ENCODE results near the gene MPRIP.

DNA sequence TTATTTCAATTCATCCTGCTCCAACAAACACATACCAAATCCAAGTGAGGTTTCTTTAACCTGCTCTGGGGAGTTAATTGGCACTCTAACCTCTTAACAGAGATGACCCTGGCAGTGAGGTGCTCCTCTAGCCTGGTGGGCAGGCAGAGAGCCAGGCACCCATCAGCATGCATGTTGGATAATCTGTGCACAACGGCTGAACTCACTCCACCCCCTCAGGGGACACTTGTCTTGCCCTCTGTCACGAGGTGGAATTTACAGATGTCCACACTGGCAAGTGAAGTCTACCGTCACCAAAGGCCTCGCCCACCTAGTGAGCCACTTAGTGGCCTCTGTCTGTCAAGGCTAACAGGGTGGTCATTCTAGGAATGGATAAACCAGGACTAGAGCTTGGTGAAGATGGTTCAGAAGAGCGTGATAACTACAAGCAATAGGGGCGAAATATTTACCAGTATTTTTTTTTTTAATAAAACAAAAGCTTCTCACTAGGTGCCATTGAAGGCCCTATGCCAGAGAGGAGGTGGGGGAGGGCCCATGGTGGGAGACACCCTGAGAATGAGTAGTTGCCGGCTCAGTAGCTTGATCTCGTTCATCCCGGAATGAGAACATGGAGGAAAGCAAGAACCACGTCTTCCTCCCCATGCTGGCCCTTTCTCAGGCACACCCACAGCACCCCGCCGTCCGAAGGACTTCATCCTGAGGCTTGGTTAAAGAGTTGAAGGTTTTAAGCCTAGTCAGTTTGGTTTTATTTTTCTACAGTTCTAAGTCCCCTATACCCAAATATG is 138.7 kb downstream of the MPRIP start:
- TF ChIP-seq POLR2A (IDR thresholded peaks at IDR 0.05; ENCODE audit: borderline replicate concordance, extremely low read depth, insufficient read depth, insufficient read length) (no peak), CTCF (IDR thresholded peaks at IDR 0.05 in 2 of 3, conservative IDR thresholded peaks at IDR 0.05 in 1 of 3; ENCODE audit: borderline replicate concordance in 1 of 3, insufficient read depth in 1 of 3, low read depth in 2 of 3, low read length in 2 of 3) (no peak), TCF7L2 (IDR thresholded peaks at IDR 0.05; ENCODE audit: borderline replicate concordance, extremely low read depth, insufficient read depth, insufficient read length) (no peak), POLR2AphosphoS5 (IDR thresholded peaks at IDR 0.05; ENCODE audit: low read depth, low read length) (no peak), EGR1 (IDR thresholded peaks at IDR 0.05; ENCODE audit: low read depth) (no peak), RAD21 (IDR thresholded peaks at IDR 0.05; ENCODE audit: low read depth) (no peak), CEBPB (IDR thresholded peaks at IDR 0.05; ENCODE audit: low read depth) (no peak), ELF1 (IDR thresholded peaks at IDR 0.05; ENCODE audit: borderline replicate concordance, low read depth) (no peak), YY1 (IDR thresholded peaks at IDR 0.05; ENCODE audit: extremely low read depth, insufficient replicate concordance, low read depth, low read length) (no peak), SIN3A (IDR thresholded peaks at IDR 0.05; ENCODE audit: low read depth) (no peak)
- TF ChIP-seq, protein P1, sequence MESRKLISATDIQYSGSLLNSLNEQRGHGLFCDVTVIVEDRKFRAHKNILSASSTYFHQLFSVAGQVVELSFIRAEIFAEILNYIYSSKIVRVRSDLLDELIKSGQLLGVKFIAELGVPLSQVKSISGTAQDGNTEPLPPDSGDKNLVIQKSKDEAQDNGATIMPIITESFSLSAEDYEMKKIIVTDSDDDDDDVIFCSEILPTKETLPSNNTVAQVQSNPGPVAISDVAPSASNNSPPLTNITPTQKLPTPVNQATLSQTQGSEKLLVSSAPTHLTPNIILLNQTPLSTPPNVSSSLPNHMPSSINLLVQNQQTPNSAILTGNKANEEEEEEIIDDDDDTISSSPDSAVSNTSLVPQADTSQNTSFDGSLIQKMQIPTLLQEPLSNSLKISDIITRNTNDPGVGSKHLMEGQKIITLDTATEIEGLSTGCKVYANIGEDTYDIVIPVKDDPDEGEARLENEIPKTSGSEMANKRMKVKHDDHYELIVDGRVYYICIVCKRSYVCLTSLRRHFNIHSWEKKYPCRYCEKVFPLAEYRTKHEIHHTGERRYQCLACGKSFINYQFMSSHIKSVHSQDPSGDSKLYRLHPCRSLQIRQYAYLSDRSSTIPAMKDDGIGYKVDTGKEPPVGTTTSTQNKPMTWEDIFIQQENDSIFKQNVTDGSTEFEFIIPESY (IDR thresholded peaks at IDR 0.05; ENCODE audit: extremely low read depth, insufficient replicate concordance, low read length): no peak
